Hematopoietic multipotent progenitor cell (in vitro differentiated cells): Measurements from ENCODE around the gene PAPLN. TPM values are rescaled to one million over a fixed set of nuclear protein-coding genes. Genes with fewer than 3 reads are reported as not detected.
A peak's percentile ranks its signal among the peaks of the same experiment; 100 is the strongest.

Experiments used
- DNase-seq, 3 donors: peaks; one replicate each; pipeline ENCODE4 v3.0.0-alpha.2; 2011 to 2015; ENCODE audit warnings: low read depth in 2 of 3, low spot score in 2 of 3
- total RNA-seq: library from RNA; depleted of rRNA; stranded (reverse); fragments of >200 nt; gene quantifications from one replicate; pipeline ENCODE4 v1.2.3, GENCODE V29; 2012

The PAPLN gene
- total RNA-seq, 1 donor: 1.6 TPM

- no peak for DNase-seq
Observed at GRCh38 chr14:73258076-73258475, 20.8 kb downstream of the PAPLN start.

- DNase-seq: no peak
Observed at GRCh38 chr14:73258845-73259611, 21.7 kb downstream of the PAPLN start.

- DNase-seq: no peak
Observed at GRCh38 chr14:73259837-73260236, 22.5 kb downstream of the PAPLN start.

- DNase-seq: no peak
Observed at GRCh38 chr14:73260574-73260973, 23.3 kb downstream of the PAPLN start.

GRCh38 chr14:73261075-73261474 is 23.8 kb downstream of the PAPLN start:
- DNase-seq: no peak

- no peak for DNase-seq
Observed at GRCh38 chr14:73261520-73262426, 24.5 kb downstream of the PAPLN start.

- no peak for DNase-seq
Observed at GRCh38 chr14:73262427-73263183, 25.3 kb downstream of the PAPLN start.

GRCh38 chr14:73263606-73264005 is 26.3 kb downstream of the PAPLN start:
- no peak for DNase-seq

- no peak for DNase-seq
Observed at GRCh38 chr14:73264080-73264884, 27.0 kb downstream of the PAPLN start.

- no peak for DNase-seq
Observed at GRCh38 chr14:73264885-73265720, 27.8 kb downstream of the PAPLN start.

GRCh38 chr14:73265721-73266046 is 28.4 kb downstream of the PAPLN start:
- DNase-seq: no peak

GRCh38 chr14:73266317-73266716 is 29.0 kb downstream of the PAPLN start:
- DNase-seq: no peak

- no peak for DNase-seq
Observed at GRCh38 chr14:73267474-73267873, 30.2 kb downstream of the PAPLN start.

GRCh38 chr14:73269729-73270531 is 32.6 kb downstream of the PAPLN start:
- peak in 1 of 3 donors; percentile 28 for DNase-seq

- no peak for DNase-seq
Observed at GRCh38 chr14:73272393-73272792, 35.1 kb downstream of the PAPLN start.

GRCh38 chr14:73273799-73274198 is 36.5 kb downstream of the PAPLN start:
- no peak for DNase-seq

- no peak for DNase-seq
Observed at GRCh38 chr14:73276836-73277235, 39.5 kb downstream of the PAPLN start.

- DNase-seq: no peak
Observed at GRCh38 chr14:73277376-73277775, 40.1 kb downstream of the PAPLN start.

- DNase-seq: no peak
Observed at GRCh38 chr14:73280903-73281302, 43.6 kb downstream of the PAPLN start.
